Right lobe of liver (tissue), 6 donors: ENCODE results near the gene GABARAPL2. TPM values are rescaled to one million over a fixed set of nuclear protein-coding genes. Genes with fewer than 3 reads are reported as not detected.

Source experiments
- ATAC-seq, 4 donors: fragments of 200-7000 bp; cut with Tn5 transposase; one replicate each; pipeline ENCODE4 v1.9.1; 2020; ENCODE audit warnings: mild to moderate bottlenecking in 4 of 4, moderate library complexity in 4 of 4
- DNase-seq, 3 donors: peaks; one replicate each; pipeline ENCODE4 v3.0.0-alpha.2; 2020
- H3K27ac ChIP-seq, 3 donors: fragments of 200-600 bp; one replicate each; pipeline ENCODE4 v1.8.0; 2022
- H3K27me3 ChIP-seq, 2 donors: fragments of 200-600 bp; one replicate each; pipeline ENCODE4 v1.8.0; 2022
- H3K36me3 ChIP-seq, 4 donors: fragments of 200-600 bp; sonication (generic) in 1 of 4; one replicate each; pipeline versions ENCODE4 v1.5.1 to v1.8.0; 2017 to 2022; ENCODE audit warnings: control low read depth in 1 of 4
- H3K4me1 ChIP-seq, 4 donors: fragments of 200-600 bp; sonication (generic) in 1 of 4; one replicate each; pipeline versions ENCODE4 v1.5.1 to v1.8.0; 2017 to 2022; ENCODE audit warnings: control low read depth in 1 of 4
- H3K4me3 ChIP-seq, 3 donors: fragments of 200-600 bp; one replicate each; pipeline ENCODE4 v1.8.0; 2022
- H3K9me3 ChIP-seq, 4 donors: fragments of 200-600 bp; sonication (generic) in 1 of 4; one replicate each; pipeline versions ENCODE4 v1.5.1 to v1.8.0; 2017 to 2022; ENCODE audit warnings: control low read depth in 1 of 4
- POLR2A ChIP-seq: fragments of 450-650 bp; IDR thresholded peaks from one replicate; pipeline ENCODE4 v1.6.1; 2017; ENCODE audit warnings: antibody characterized with exemption, mild to moderate bottlenecking
- WGBS: methylation state at CpG from one replicate; pipeline ENCODE4 v1.1.6; 2018; ENCODE audit warnings: low coverage, low lambda C conversion rate; ENCODE audit not compliant: insufficient coverage; ENCODE audit errors: missing lambda C conversion rate; 5-methylcytosine and 5-hydroxymethylcytosine counted together
- intact Hi-C, 2 donors: fragments of 100-400 bp; cut with DNase I; formaldehyde crosslinking; loops; one replicate each; pipeline versions ENCODE4 v1.11.2 to v1.14.1; 2022
- total RNA-seq, 6 experiments: library from RNA; depleted of rRNA in 2 of 6; stranded (reverse); fragments of >200 nt in 2 of 6; fragmentation: NEBNext Ultra II Directional in 3 of 6; extraction: Animal tissue kit (Norgen Biotek cat#: 25700) in 3 of 6; gene quantifications; one replicate each; pipeline versions ENCODE4 v1.1.0 to v1.2.4, GENCODE V29; 2016 to 2023
- TF ChIP-seq, protein P1 (sequence below), 4 donors: fragments of 200-600 bp in 3 of 4; fragments of 450-650 bp in 1 of 4; IDR thresholded peaks; one replicate each; pipeline versions ENCODE4 v1.5.1 to v1.8.0; 2016 to 2022; ENCODE audit warnings: antibody characterized with exemption in 4 of 4, mild to moderate bottlenecking in 2 of 4
- donor health status: DM: no; HTN: yes; CAD: no.
- donor health status: DM: no; HTN: no; CAD: no.
- donor health status: DM: no; HTN: no; CAD: no.
- donor health status: DM: no; HTN: yes; CAD: no.
- donor health status: DM: no; HTN: yes; CAD: no.

Gene GABARAPL2
- total RNA-seq, 6 experiments from 2014 or later: 33.4 to 46.5 (median 42.4) TPM

DNA sequence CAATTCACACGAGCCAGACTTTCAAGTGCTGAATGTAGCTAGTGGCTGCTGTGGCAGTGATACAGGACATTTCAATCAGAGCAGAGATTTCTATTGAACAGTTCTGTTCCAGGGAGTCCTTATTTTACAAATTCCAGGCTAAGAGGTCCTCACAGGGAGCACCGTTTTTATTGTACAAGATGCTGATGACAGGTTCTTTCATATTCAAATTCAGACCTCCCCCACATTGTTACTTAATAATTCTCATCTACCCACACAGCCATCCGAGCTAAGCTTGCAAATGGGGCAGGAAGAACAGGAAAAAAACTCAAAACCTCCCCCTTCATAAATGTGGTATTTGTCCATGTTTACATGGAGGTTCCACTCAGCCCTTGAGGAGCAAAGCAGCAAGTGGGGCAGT is 9.8 kb downstream of the GABARAPL2 start:
- 75% methylated on average over 3 of the region's 3 CpGs for WGBS
- no peak for TF ChIP-seq POLR2A
- TF ChIP-seq, protein P1, sequence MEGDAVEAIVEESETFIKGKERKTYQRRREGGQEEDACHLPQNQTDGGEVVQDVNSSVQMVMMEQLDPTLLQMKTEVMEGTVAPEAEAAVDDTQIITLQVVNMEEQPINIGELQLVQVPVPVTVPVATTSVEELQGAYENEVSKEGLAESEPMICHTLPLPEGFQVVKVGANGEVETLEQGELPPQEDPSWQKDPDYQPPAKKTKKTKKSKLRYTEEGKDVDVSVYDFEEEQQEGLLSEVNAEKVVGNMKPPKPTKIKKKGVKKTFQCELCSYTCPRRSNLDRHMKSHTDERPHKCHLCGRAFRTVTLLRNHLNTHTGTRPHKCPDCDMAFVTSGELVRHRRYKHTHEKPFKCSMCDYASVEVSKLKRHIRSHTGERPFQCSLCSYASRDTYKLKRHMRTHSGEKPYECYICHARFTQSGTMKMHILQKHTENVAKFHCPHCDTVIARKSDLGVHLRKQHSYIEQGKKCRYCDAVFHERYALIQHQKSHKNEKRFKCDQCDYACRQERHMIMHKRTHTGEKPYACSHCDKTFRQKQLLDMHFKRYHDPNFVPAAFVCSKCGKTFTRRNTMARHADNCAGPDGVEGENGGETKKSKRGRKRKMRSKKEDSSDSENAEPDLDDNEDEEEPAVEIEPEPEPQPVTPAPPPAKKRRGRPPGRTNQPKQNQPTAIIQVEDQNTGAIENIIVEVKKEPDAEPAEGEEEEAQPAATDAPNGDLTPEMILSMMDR (IDR thresholded peaks at IDR 0.05): no peak
- no peaks in the 10 kb centered on the region for H3K4me1 ChIP-seq
- H3K9me3 ChIP-seq: no peaks in the 10 kb centered on the region
- no peak for ATAC-seq
- H3K4me3 ChIP-seq: no peak overlapping the region
- intact Hi-C loops: no loop called here
- no peak overlapping the region for H3K27ac ChIP-seq
- no peak for DNase-seq
- no peaks in the 10 kb centered on the region for H3K27me3 ChIP-seq
- peaks cover 0 to 84% (median 29%) of the 10 kb centered on the region in 4 donors for H3K36me3 ChIP-seq

DNA sequence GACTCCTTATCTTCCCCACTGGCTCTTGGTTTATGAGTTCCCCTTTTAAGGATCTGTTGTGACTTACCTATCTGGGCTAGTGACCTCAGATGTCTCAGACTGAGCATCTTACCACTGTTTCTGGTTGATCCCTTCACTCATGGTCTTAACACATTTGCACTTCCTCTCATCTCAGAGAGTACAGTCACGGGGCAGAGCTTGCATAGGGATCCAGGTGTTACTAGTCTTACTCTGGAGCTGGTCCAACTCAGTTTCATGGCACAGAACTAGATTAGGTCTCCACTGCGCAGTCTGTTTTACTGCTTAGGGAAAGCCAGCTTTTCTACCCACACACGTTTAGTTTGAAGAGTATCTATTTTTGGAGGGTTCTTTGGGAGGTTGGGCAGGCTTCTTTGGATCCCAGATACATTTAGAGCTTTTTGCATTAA is 10.2 kb downstream of the GABARAPL2 start:
- DNase-seq: no peak
- no peak for TF ChIP-seq POLR2A
- Histone ChIP-seq H3K9me3 (no peaks in the 10 kb centered on the region), H3K27ac (no peak overlapping the region), H3K27me3 (no peaks in the 10 kb centered on the region), H3K36me3 (peaks cover 0 to 80% (median 27%) of the 10 kb centered on the region in 4 donors), H3K4me1 (no peaks in the 10 kb centered on the region), H3K4me3 (no peak overlapping the region)
- intact Hi-C loops: no loop called here
- ATAC-seq: no peak
- 80% methylated on average over 3 of the region's 3 CpGs for WGBS

DNA sequence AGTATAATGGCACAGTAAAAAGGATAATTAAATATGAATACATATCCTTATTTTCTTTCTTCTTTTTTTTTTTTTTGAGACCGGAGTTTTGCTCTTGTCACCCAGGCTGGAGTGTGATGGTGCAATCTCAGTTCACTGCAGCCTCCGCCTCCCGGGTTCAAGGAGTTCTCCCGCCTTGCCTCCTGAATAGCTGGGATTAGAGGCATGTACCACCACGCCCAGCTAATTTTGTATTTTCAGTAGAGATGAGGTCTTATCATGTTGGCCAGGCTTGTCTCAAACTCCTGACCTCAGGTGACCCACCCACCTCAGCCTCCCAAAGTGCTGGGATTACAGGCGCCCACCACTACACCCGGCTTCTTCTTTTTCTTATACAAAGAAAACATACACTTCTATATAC is 12.0 kb downstream of the GABARAPL2 start:
- DNase-seq: no peak
- intact Hi-C loops: no loop called here
- no peaks in the 10 kb centered on the region for H3K27me3 ChIP-seq
- TF ChIP-seq, protein P1 (IDR thresholded peaks at IDR 0.05): no peak
- TF ChIP-seq POLR2A: no peak
- H3K9me3 ChIP-seq: no peaks in the 10 kb centered on the region
- 93% methylated on average over 4 of the region's 7 CpGs for WGBS
- H3K4me1 ChIP-seq: no peaks in the 10 kb centered on the region
- peaks cover 0 to 65% (median 19%) of the 10 kb centered on the region in 4 donors for H3K36me3 ChIP-seq
- no peak overlapping the region for H3K27ac ChIP-seq
- ATAC-seq: no peak
- H3K4me3 ChIP-seq: no peak overlapping the region

DNA sequence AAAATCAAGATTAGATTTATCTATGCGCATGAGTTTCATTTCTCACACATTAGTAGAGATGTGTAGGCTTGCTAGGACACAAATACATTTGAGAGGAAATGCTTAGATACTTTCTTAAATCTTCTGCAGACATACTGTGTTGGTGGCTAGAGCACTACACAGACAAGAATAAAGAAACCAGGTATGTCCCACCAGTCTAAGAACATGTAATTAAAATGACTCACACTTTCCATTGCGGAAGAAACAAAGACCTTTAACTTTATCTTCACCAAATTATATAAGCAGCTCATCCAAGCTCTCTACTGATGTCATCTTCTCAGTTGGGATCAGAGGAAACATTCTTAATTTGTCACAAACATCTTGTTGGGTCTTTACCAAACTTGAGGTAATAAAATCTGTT is 12.5 kb downstream of the GABARAPL2 start:
- Histone ChIP-seq H3K36me3 (peaks cover 0 to 60% (median 19%) of the 10 kb centered on the region in 4 donors), H3K4me3 (no peak overlapping the region), H3K9me3 (no peaks in the 10 kb centered on the region), H3K27me3 (no peaks in the 10 kb centered on the region), H3K27ac (no peak overlapping the region), H3K4me1 (no peaks in the 10 kb centered on the region)
- 82% methylated on average over 2 of the region's 2 CpGs for WGBS
- intact Hi-C loops: no loop called here
- DNase-seq: no peak
- no peak for ATAC-seq
- TF ChIP-seq, protein P1 (IDR thresholded peaks at IDR 0.05): no peak

GRCh38 chr16:75579281-75579834 is 13.2 kb downstream of the GABARAPL2 start:
- no peak for DNase-seq
- no peak for TF ChIP-seq POLR2A
- TF ChIP-seq, protein P1 (IDR thresholded peaks at IDR 0.05): no peak
- Histone ChIP-seq H3K36me3 (peaks cover 0 to 54% (median 19%) of the 10 kb centered on the region in 4 donors), H3K27ac (no peak overlapping the region), H3K9me3 (no peaks in the 10 kb centered on the region), H3K4me3 (no peak overlapping the region), H3K4me1 (no peaks in the 10 kb centered on the region), H3K27me3 (no peaks in the 10 kb centered on the region)
- intact Hi-C loops: no loop called here
- ATAC-seq: no peak
- 77% methylated on average over 7 of the region's 7 CpGs for WGBS
